ENCODE results near the gene TTLL13.

DNA sequence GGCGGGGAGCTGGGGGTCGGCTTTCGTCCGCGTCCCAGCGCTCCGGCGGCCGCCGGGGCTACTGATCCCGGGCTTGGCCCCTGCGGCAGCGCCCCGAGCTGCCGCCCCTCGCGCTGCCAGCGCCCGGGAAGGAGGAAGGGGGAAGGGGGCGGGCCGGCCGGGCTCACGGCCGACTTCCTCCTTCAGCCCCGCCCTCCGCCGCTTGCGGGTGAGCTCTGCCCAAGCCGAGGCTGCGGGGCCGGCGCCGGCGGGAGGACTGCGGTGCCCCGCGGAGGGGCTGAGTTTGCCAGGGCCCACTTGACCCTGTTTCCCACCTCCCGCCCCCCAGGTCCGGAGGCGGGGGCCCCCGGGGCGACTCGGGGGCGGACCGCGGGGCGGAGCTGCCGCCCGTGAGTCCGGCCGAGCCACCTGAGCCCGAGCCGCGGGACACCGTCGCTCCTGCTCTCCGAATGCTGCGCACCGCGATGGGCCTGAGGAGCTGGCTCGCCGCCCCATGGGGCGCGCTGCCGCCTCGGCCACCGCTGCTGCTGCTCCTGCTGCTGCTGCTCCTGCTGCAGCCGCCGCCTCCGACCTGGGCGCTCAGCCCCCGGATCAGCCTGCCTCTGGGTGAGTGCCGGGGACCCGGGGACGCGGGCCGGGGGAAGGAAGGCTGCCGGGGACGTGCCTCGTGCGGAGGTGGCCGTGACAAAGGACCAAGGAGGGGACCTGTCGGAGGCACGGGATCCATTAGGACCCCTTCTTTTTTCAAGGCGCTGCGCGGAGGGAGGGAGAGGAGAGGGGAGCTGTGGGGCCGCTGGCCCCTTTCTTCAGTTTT, 48.0 kb upstream of the TTLL13 start, which contains the start of gene SEMA4B:
- TF ChIP-seq CTCF (IDR thresholded peaks at IDR 0.05) (no peak), POLR2A (IDR thresholded peaks at IDR 0.05) (peak in 2 of 4 donors; percentile 70 to 79)
